ENCODE data around the gene GPR148.
"Not testable (repeated sequence)": the region's sequence is repeated elsewhere in the genome, so short reads cannot be mapped to it uniquely, and the experiment has no call there.

Gene GPR148

DNA sequence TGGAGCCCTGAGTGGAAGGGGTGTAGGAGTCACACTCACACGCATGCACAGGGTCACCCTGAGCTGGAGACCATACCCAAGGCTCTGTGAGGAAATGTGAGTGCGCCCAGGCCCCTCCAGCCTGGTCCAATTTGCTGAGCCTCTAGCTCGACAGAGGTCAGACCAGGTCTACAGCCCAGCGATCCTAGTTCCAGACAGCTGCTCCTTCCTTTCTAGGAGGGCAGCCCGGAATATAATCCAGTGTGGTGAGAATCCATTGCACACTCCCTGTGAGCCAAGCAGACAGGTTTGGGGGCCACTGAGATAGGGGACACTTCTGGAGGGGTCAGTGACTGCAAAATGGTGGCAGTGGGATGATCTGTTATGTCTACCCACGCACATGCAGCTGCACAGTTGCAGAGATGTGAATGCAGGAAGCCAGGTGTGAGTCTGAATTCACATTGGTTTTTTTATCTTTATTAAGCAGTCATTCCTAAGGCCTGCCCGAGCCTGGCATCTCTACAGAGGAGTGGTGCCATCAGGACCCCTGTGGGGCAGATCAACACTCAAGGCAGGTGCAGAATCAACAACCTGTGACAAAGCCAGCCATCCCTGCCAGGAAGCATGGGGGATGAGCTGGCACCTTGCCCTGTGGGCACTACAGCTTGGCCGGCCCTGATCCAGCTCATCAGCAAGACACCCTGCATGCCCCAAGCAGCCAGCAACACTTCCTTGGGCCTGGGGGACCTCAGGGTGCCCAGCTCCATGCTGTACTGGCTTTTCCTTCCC lies at the start of gene GPR148:
Gene GPR148, plus strand, starts transcription at position 522 of the 768 bp plus-strand sequence. Its CDS starts 82 bp downstream, at position 604.
- DNase-seq, result peak; percentile 92

DNA sequence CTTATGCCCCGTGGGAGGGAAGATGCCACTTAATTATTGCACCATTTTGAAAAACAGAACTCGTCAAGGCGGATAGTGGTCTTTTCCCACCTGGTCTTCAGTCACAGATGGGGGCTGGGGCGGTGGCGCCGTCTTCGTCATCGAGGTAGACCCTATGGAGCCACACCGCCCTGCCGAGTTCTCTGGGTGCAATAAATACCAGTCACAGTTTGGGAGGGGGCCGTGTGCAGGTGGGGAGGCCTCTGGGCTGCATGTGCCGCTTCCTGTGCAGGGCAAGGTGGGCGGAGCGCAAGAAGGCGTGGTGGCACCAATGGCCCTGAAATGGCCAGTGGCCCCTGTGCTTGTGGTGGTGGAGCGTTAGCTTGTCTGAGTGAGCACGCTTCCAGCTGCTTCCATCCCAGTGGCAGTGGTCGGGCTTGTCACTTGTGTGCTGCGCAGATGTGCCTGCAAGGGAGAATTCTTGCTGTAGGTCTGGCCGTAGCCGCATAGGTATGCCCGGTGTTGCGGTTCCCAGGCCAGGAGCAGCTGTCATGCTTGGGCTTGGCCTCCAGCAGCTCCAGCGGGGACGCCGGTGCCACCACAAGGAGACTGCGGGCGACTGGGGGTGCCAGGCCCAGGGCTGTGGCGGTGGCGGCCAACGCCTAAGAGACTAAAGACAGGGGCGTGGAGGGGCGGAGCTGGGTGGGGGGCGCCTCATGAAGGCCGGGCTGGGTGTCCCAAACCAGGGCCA lies 36.7 kb upstream of the GPR148 start:
- DNase-seq, result not testable (repeated sequence)

DNA sequence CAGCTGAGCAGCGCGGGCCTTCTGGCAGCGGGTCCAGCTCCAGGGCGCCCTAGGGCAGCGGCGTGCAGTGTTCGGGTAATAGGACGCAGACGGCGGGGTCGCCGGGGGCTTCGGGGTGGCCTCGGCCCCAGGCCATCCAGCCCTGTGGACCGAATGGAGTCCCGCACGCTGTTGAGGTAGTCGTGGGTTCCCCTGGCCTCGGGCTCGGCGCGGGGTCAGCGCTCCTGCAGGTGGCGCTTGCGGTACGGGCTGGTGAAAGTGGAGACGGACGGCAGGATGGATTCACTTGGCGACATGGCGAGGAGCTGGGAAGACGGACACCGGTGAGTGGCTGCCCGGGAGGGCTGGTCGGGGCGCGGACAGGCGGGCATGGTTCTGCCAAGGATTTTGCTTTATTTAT lies 35.4 kb upstream of the GPR148 start:
- DNase-seq, result not testable (repeated sequence)

DNA sequence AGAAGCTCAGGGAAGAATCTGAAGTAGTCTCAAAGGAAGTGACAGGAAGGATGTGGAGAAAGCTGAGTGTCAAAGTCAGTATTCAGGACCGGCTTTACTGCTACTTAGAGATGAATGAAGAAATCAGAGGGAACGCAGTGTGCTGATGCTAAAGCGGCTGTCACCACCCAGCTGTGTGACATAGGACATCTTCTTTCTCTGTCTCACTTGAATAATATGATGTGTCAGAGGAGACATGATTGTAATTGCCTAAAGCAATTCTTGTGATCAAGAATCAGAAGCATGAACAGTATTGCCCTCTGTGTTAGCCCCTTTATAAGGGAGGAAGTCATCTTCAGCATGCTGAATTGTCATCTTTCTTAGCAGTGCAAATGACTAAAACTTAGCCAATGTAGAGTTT lies 25.6 kb upstream of the GPR148 start:
- DNase-seq, result not testable (repeated sequence)

- DNase-seq, result not testable (repeated sequence)
Measured at GRCh38 chr2:130714795-130715194, 14.1 kb upstream of the GPR148 start.

GRCh38 chr2:130720036-130720435 lies 8.8 kb upstream of the GPR148 start:
- DNase-seq, result no peak

DNA sequence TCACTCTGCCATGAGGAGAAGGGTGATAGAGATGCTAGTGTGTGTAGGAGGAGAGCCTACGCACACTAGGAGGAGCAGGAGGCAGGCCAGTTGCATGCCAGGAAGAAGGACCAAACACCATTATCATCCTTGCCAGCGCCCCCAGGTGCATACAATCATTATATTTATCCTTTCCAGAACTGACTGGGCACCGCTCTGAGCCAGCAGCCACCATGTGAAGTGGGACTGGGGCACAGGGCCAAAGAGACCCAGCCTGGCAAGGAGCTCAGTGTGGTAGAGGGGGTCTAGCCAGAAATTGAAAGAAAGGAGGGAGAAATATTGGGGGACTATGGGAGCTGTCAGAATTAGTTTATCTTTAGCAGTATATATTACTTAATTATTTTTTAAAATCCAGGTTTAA lies 8.3 kb upstream of the GPR148 start:
- DNase-seq, result no peak

- DNase-seq, result no peak
Measured at GRCh38 chr2:130724455-130724854, 4.4 kb upstream of the GPR148 start.

DNA sequence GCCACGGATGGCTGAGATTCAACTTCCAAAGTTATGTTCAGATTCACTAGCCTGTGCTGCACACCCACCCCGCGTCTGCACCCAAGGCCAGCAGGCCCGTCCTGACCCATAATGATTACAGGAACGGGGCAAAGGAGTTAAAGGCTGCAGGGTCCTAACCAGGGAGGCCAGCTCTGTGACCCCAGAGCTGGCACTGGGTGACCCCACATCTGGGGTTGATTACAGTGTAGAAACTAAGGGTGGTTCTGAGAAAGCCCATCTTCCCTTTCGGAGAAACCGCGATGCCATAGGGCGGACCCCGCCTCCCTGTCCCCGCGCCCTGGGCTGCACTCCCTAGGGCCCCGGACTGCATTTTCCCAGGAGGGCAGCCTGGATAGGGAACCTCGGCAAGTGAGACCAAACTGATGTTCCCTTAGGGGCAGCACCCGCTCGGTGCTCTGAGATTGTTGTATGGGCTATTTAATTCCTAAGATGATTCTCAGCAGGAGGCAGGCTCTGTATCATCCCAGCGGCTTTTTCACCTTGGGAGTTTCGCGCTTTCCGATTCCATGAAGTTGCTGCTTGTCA lies 2.2 kb upstream of the GPR148 start:
- no peak for DNase-seq

DNA sequence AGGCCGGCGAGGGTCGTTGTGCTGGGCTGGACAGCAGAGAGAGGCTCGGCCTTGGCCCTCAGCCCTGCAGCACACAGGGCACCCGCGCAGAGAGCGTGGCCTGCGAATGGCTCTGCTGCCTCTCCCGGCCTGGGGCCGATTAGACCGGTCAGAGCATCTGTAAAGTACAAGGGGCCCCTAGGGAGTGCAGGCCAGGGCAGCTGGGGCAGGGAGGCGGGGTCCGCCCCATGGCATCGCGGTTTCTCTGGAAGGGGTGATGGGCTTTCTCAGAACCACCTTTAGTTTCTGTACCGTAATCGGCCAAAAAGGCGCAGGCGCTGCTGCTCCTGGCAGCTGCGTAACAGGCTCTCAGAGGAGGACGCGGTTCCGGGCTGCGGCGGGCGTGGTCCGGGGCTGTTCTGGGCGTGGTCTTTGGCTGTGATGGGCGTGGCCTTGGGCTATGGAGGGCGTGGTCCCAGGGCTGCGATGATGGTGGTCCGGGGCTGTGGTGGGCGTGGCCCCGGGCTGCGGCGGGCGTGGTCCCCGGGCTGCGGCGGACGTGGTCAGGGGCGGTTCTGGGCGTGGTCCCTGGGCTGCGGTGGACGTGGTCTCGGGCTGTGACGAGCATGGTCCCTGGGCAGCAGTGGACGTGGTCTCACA lies 1.5 kb upstream of the GPR148 start:
- peak; percentile 83 for DNase-seq

DNA sequence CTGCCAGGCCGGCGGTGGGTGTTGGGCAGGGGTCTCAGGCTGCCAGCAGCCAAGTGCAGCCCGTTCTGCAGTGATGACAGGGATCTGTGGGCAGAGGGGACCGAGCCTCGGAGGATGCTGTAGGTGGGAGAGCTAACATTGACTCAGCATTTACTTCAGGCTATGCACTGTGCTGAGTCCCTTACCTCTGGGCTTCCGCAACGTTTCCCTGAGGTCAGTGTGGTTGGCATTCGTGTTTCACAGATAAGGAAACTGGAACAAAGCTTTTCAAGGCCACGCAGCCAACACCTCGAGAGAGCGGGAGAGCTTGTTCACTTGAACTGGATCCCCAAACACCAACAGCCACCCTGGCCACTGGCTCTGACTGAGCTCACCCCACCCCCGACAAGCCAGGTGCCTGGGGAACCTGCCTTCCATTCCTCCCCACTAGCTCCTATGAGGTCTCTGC lies 839 bp upstream of the GPR148 start:
- DNase-seq, result peak; percentile 73

DNA sequence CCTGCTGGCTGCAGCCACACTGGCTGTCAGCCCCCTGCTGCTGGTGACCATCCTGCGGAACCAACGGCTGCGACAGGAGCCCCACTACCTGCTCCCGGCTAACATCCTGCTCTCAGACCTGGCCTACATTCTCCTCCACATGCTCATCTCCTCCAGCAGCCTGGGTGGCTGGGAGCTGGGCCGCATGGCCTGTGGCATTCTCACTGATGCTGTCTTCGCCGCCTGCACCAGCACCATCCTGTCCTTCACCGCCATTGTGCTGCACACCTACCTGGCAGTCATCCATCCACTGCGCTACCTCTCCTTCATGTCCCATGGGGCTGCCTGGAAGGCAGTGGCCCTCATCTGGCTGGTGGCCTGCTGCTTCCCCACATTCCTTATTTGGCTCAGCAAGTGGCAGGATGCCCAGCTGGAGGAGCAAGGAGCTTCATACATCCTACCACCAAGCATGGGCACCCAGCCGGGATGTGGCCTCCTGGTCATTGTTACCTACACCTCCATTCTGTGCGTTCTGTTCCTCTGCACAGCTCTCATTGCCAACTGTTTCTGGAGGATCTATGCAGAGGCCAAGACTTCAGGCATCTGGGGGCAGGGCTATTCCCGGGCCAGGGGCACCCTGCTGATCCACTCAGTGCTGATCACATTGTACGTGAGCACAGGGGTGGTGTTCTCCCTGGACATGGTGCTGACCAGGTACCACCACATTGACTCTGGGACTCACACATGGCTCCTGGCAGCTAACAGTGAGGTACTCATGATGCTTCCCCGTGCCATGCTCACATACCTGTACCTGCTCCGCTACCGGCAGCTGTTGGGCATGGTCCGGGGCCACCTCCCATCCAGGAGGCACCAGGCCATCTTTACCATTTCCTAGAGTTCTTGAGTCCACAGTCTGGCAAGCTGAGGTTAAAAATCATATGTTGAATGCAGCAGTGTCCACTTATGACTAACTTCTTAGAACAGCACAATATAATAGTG lies 741 bp downstream of the GPR148 start:
- peak; percentile 80 for DNase-seq

GRCh38 chr2:130732257-130732656 lies 3.4 kb downstream of the GPR148 start:
- DNase-seq, result not testable (repeated sequence)

GRCh38 chr2:130735200-130735599 lies 6.3 kb downstream of the GPR148 start:
- no peak for DNase-seq

- DNase-seq, result no peak
Measured at GRCh38 chr2:130736487-130736886, 7.6 kb downstream of the GPR148 start.

DNA sequence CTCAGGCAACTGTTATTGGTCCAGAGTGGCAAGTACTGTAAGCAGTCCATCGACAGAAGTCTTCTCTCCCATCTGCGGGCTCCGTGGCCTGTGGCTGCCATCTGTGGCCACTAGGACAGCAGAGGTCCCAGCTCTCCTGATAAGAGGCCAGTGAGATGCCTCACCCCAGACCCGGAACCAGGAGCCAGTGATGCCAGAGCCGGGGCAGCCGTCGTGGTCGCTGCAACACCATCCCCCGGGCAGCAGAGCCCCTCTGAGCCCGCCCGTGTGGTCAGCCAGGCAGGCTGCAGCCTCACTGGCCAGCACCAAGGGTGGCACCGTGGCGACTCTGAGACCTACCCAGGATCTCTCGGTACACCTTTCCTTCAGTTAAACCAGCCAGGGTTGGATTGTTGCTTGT lies 8.7 kb downstream of the GPR148 start:
- DNase-seq, result no peak

DNA sequence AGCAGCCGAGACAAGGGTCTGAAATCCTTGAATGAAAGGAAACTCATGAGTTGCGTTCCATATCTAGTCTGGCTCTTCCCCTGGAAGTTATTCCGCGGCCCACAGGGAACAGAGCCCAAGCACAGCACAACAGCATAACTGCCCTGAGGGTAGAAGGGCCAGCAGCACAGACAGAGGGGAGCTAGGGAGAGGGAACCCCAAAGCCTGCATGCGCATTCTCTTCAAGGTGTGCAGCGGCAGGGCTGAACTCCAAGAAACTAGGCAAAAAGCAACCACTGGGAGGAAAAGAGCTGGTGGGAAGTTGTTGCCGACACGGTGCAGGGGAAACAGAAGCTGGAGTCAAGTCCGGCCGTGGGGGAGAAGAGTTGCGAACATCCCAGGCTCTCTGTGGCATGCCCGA lies 11.8 kb downstream of the GPR148 start:
- DNase-seq, result no peak

GRCh38 chr2:130743278-130743677 lies 14.4 kb downstream of the GPR148 start:
- DNase-seq, result no peak

DNA sequence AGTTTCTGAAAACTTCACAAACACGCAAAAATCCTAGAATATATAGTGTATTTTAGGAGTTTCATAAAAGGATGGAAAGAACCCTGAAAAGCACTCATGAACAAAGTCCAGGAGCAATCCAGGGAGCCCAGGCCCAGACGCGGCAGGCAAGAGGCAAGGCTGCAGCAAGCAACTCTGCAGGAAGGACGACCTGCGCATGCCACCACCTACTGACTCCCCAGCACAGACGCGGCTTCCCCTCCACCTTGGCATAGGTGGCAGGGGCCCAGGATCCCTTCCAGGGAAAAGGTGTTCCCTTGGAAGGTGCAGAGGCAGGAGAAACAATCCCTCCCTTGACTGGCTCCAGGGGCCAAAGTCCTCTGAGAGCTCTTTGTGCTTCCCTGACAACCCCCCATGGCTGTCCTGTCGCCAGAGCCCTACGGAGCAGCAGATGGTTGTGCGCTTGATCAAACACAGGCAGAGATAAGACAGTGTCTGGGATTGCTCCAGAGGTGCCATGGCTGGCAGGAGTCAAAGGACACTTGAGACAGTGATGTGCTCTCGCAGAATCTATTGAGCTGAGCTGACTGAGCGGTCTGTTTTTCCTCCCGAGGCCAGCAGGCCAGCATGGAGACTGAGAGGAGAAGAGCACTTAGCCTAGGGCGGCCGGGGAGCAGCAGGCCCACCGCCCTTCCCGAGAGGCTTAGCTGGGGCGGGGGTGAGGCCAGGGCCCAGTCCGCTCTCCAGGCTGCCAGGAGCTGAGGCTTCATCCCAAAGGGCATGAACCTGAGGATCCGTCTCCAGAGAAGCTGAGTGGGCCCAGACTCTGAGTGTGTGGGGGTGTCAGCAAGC lies 15.6 kb downstream of the GPR148 start:
- peak; percentile 52 for DNase-seq

- DNase-seq, result no peak
Measured at GRCh38 chr2:130749078-130749477, 20.2 kb downstream of the GPR148 start.

DNA sequence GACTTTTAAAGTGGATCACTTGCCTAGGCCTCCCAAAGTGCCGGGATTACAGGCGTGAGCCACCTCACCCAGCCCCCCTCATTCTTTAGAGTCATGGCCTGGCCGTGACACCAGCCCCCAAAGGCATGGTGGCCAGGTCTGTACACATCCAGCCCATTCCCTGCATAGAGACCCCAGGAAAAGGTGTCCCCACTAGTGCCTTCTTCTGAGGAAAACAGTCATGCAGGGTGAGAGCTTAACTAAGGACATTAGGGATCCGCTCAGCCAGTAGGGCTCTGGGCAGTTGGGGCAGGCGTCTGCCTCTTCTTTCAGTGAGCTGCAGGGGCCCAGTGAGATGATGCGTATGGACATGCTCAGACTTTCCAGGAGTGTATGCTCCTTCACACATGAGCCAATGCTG lies 20.8 kb downstream of the GPR148 start:
- DNase-seq, result no peak
